Muscle layer of duodenum (tissue), 2 donors: ENCODE data around the gene PPM1A.
A peak's percentile ranks its signal among the peaks of the same experiment; 100 is the strongest.

Experiments used
- H3K27ac ChIP-seq: one replicate; pipeline ENCODE4 v1.7.0; 2013; ENCODE audit warnings: mild to moderate bottlenecking, low read length
- H3K27me3 ChIP-seq: one replicate; pipeline ENCODE4 v1.7.0; 2013; ENCODE audit warnings: low read depth, mild to moderate bottlenecking, control low read depth, low read length
- H3K36me3 ChIP-seq, 2 donors: one replicate each; pipeline ENCODE4 v1.7.0; 2013; ENCODE audit warnings: low read length in 2 of 2, control low read depth in 1 of 2, mild to moderate bottlenecking in 1 of 2; ENCODE audit not compliant: insufficient read depth in 2 of 2, control insufficient read depth in 1 of 2
- H3K4me1 ChIP-seq, 2 donors: one replicate each; pipeline ENCODE4 v1.7.0; 2013; ENCODE audit warnings: low read length in 2 of 2, mild to moderate bottlenecking in 2 of 2, control low read depth in 1 of 2, moderate library complexity in 1 of 2; ENCODE audit not compliant: insufficient read depth in 2 of 2, control insufficient read depth in 1 of 2
- H3K4me3 ChIP-seq, 2 donors: one replicate each; pipeline ENCODE4 v1.7.0; 2013; ENCODE audit warnings: low read length in 2 of 2, low read depth in 1 of 2, mild to moderate bottlenecking in 1 of 2
- H3K9me3 ChIP-seq, 2 donors: one replicate each; pipeline ENCODE4 v1.7.0; 2013; ENCODE audit warnings: low read length in 2 of 2, control low read depth in 1 of 2, mild to moderate bottlenecking in 1 of 2; ENCODE audit not compliant: control insufficient read depth in 1 of 2
- donor health status: healthy.

PPM1A gene

GRCh38 chr14:60214415-60215126 is 34.5 kb upstream of the PPM1A start:
- Histone ChIP-seq H3K4me3 (no peak overlapping the region), H3K36me3 (no peaks in the 10 kb centered on the region), H3K9me3 (no peaks in the 10 kb centered on the region), H3K27ac (peak overlapping the region; percentile 86), H3K4me1 (peaks cover 0 to 16% of the 10 kb centered on the region in 2 donors), H3K27me3 (no peaks in the 10 kb centered on the region)

GRCh38 chr14:60215127-60215444 is 33.9 kb upstream of the PPM1A start:
- no peaks in the 10 kb centered on the region for H3K9me3 ChIP-seq
- peak overlapping the region; percentile 86 for H3K27ac ChIP-seq
- H3K4me1 ChIP-seq = peaks cover 0 to 16% of the 10 kb centered on the region in 2 donors
- no peak overlapping the region for H3K4me3 ChIP-seq
- H3K36me3 ChIP-seq = no peaks in the 10 kb centered on the region
- no peaks in the 10 kb centered on the region for H3K27me3 ChIP-seq

GRCh38 chr14:60215520-60216420 is 33.3 kb upstream of the PPM1A start:
- H3K4me1 ChIP-seq = peaks cover 0 to 16% of the 10 kb centered on the region in 2 donors
- no peaks in the 10 kb centered on the region for H3K36me3 ChIP-seq
- H3K27me3 ChIP-seq = no peaks in the 10 kb centered on the region
- peak overlapping the region in 1 of 2 donors; percentile 11 for H3K4me3 ChIP-seq
- no peaks in the 10 kb centered on the region for H3K9me3 ChIP-seq
- H3K27ac ChIP-seq = peak overlapping the region; percentile 86

- Histone ChIP-seq H3K27ac (no peak overlapping the region), H3K27me3 (no peaks in the 10 kb centered on the region), H3K4me1 (peaks cover 0 to 16% of the 10 kb centered on the region in 2 donors), H3K9me3 (no peaks in the 10 kb centered on the region), H3K4me3 (no peak overlapping the region), H3K36me3 (no peaks in the 10 kb centered on the region)
These were observed 31.3 kb upstream of the PPM1A start for GRCh38 chr14:60217713-60218112.

- Histone ChIP-seq H3K4me3 (no peak overlapping the region), H3K9me3 (no peaks in the 10 kb centered on the region), H3K4me1 (peaks cover 0 to 16% of the 10 kb centered on the region in 2 donors), H3K27ac (no peak overlapping the region), H3K27me3 (no peaks in the 10 kb centered on the region), H3K36me3 (no peaks in the 10 kb centered on the region)
These were observed 28.9 kb upstream of the PPM1A start for GRCh38 chr14:60220084-60220483.

- Histone ChIP-seq H3K4me3 (no peak overlapping the region), H3K27ac (no peak overlapping the region), H3K4me1 (peaks cover 0 to 16% of the 10 kb centered on the region in 2 donors), H3K9me3 (no peaks in the 10 kb centered on the region), H3K27me3 (no peaks in the 10 kb centered on the region), H3K36me3 (no peaks in the 10 kb centered on the region)
These were observed 28.1 kb upstream of the PPM1A start for GRCh38 chr14:60220917-60221316.

GRCh38 chr14:60221457-60221856 is 27.6 kb upstream of the PPM1A start:
- H3K4me1 ChIP-seq = peaks cover 0 to 13% of the 10 kb centered on the region in 2 donors
- H3K4me3 ChIP-seq = no peak overlapping the region
- no peaks in the 10 kb centered on the region for H3K9me3 ChIP-seq
- H3K36me3 ChIP-seq = no peaks in the 10 kb centered on the region
- H3K27me3 ChIP-seq = no peaks in the 10 kb centered on the region
- H3K27ac ChIP-seq = no peak overlapping the region

GRCh38 chr14:60222820-60223219 is 26.2 kb upstream of the PPM1A start:
- Histone ChIP-seq H3K27ac (no peak overlapping the region), H3K27me3 (no peaks in the 10 kb centered on the region)

GRCh38 chr14:60225265-60225664 is 23.8 kb upstream of the PPM1A start:
- Histone ChIP-seq H3K27me3 (no peaks in the 10 kb centered on the region), H3K4me1 (no peaks in the 10 kb centered on the region), H3K4me3 (no peak overlapping the region), H3K36me3 (no peaks in the 10 kb centered on the region), H3K9me3 (no peaks in the 10 kb centered on the region), H3K27ac (no peak overlapping the region)

More at GRCh38 chr14:60222820-60223219, 26.2 kb upstream of the PPM1A start:
- Histone ChIP-seq H3K4me1 (peaks cover 0 to 4% of the 10 kb centered on the region in 2 donors), H3K4me3 (no peak overlapping the region), H3K36me3 (no peaks in the 10 kb centered on the region), H3K9me3 (no peaks in the 10 kb centered on the region)

- Histone ChIP-seq H3K27ac (no peak overlapping the region), H3K4me1 (no peaks in the 10 kb centered on the region), H3K9me3 (no peaks in the 10 kb centered on the region), H3K36me3 (no peaks in the 10 kb centered on the region), H3K4me3 (no peak overlapping the region), H3K27me3 (no peaks in the 10 kb centered on the region)
These were observed 22.7 kb upstream of the PPM1A start for GRCh38 chr14:60226298-60226697.

- H3K27ac ChIP-seq = no peak overlapping the region
- H3K9me3 ChIP-seq = peaks cover 2% of the 10 kb centered on the region in 2 donors
- H3K36me3 ChIP-seq = no peaks in the 10 kb centered on the region
- no peak overlapping the region for H3K4me3 ChIP-seq
- no peaks in the 10 kb centered on the region for H3K4me1 ChIP-seq
- no peaks in the 10 kb centered on the region for H3K27me3 ChIP-seq
These were observed 21.7 kb upstream of the PPM1A start for GRCh38 chr14:60227291-60227690.
